H1 (cell line): ENCODE measurements around the gene PDCL3. TPM values are rescaled to one million over a fixed set of nuclear protein-coding genes. Genes with fewer than 3 reads are reported as not detected.

Experiments used
- ATF2 ChIP-seq: IDR thresholded peaks from 2 replicates; pipeline ENCODE4 v1.6.1; 2012; ENCODE audit warnings: low read length, inconsistent platforms
- ATF3 ChIP-seq: IDR thresholded peaks from 2 replicates; pipeline ENCODE4 v1.6.1; 2011; ENCODE audit warnings: low read depth, mild to moderate bottlenecking, low read length; ENCODE audit not compliant: insufficient read depth
- CBX8 ChIP-seq: fragments of 300-800, 300-1000 bp; sonication (generic); IDR thresholded peaks from 2 replicates; pipeline ENCODE4 v1.7.1; 2016; ENCODE audit warnings: low read depth, low read length, borderline replicate concordance
- CTBP2 ChIP-seq: IDR thresholded peaks from 2 replicates; pipeline ENCODE4 v1.7.0; 2011; ENCODE audit warnings: borderline replicate concordance, mild to moderate bottlenecking, moderate library complexity, mixed read lengths, low read length; ENCODE audit not compliant: insufficient read depth, insufficient read length
- EGR1 ChIP-seq: IDR thresholded peaks from 2 replicates; pipeline ENCODE4 v1.6.1; 2011; ENCODE audit warnings: low read depth, low read length, borderline replicate concordance
- EP300 ChIP-seq, 2 experiments: IDR thresholded peaks; 1 replicate in 1 of 2; 2 replicates in 1 of 2; pipeline ENCODE4 v1.6.1; 2011 to 2012; ENCODE audit warnings: low read depth in 2 of 2, low read length in 2 of 2, mild to moderate bottlenecking in 2 of 2, borderline replicate concordance in 1 of 2, inconsistent platforms in 1 of 2, moderate library complexity in 1 of 2
- FOSL1 ChIP-seq: IDR thresholded peaks from 2 replicates; pipeline ENCODE4 v1.6.1; 2011; ENCODE audit warnings: mild to moderate bottlenecking, low read depth, low read length, moderate library complexity; ENCODE audit not compliant: insufficient read depth
- GABPA ChIP-seq: IDR thresholded peaks from 2 replicates; pipeline ENCODE4 v1.6.1; 2011; ENCODE audit warnings: mild to moderate bottlenecking, low read length, moderate library complexity, borderline replicate concordance; ENCODE audit not compliant: insufficient read depth
- HDAC2 ChIP-seq, 2 experiments: fragments of 300-600 bp in 1 of 2; sonication (generic) in 1 of 2; IDR thresholded peaks; 2 replicates each; pipeline ENCODE4 v1.6.1; 2011 to 2012; ENCODE audit warnings: low read depth in 2 of 2, low read length in 2 of 2, mild to moderate bottlenecking in 2 of 2, moderate library complexity in 2 of 2, borderline replicate concordance in 1 of 2, inconsistent platforms in 1 of 2
- HDAC6 ChIP-seq: IDR thresholded peaks from one replicate; pipeline ENCODE4 v1.7.1; 2012; ENCODE audit warnings: low read depth, mild to moderate bottlenecking, inconsistent platforms, low read length, moderate library complexity
- JUND ChIP-seq: IDR thresholded peaks from 2 replicates; pipeline ENCODE4 v1.6.1; 2011; ENCODE audit warnings: mild to moderate bottlenecking, improper control_type of control experiment, low read length
- KDM5A ChIP-seq: fragments of 200-600 bp; IDR thresholded peaks from 2 replicates; pipeline ENCODE4 v1.7.1; 2012; ENCODE audit warnings: mild to moderate bottlenecking, low read length, inconsistent platforms, mixed read lengths
- MAFK ChIP-seq: IDR thresholded peaks from 2 replicates; pipeline ENCODE4 v1.6.1; 2012; ENCODE audit warnings: low read depth, mild to moderate bottlenecking, improper control_type of control experiment, low read length
- PHF8 ChIP-seq: fragments of 200-600 bp; sonication (generic); conservative IDR thresholded peaks from 2 replicates; pipeline ENCODE4 v1.7.1; 2012; ENCODE audit warnings: low read depth, mild to moderate bottlenecking, inconsistent platforms, low read length, moderate library complexity
- SIX5 ChIP-seq: IDR thresholded peaks from 2 replicates; pipeline ENCODE4 v1.6.1; 2011; ENCODE audit warnings: mild to moderate bottlenecking, low read depth, low read length
- SP4 ChIP-seq: IDR thresholded peaks from 2 replicates; pipeline ENCODE4 v1.6.1; 2012; ENCODE audit warnings: low read length, inconsistent platforms
- SRF ChIP-seq: IDR thresholded peaks from 2 replicates; pipeline ENCODE4 v1.6.1; 2011; ENCODE audit warnings: mild to moderate bottlenecking, low read depth, low read length, moderate library complexity
- TBP ChIP-seq: IDR thresholded peaks from 2 replicates; pipeline ENCODE4 v1.6.1; 2011; ENCODE audit warnings: low read depth, low read length, improper control_type of control experiment
- YY1 ChIP-seq: IDR thresholded peaks from 2 replicates; pipeline ENCODE4 v1.6.1; 2011; ENCODE audit warnings: low read depth, mild to moderate bottlenecking, low read length
- polyA plus RNA-seq, 7 experiments: library from polyadenylated mRNA; depleted of rRNA in 3 of 7; stranded (reverse) in 5 of 7; unstranded in 2 of 7; fragments of >200 nt in 5 of 7; fragments of 200-250 nt in 2 of 7; gene quantifications; 1 replicate in 5 of 7; 2 replicates in 1 of 7; 4 replicates in 1 of 7; pipeline versions ENCODE4 v1.2.1 to v1.2.3, GENCODE V29; 2011 to 2013; ENCODE audit warnings: missing spikeins in 2 of 7, mixed read lengths in 2 of 7
- total RNA-seq: library from RNA; stranded (reverse); fragmentation: NEBNext Ultra II Directional; extraction: Animal tissue kit (Norgen Biotek cat#: 25700); gene quantifications from 2 replicates; pipeline ENCODE4 v1.2.1, GENCODE V29; 2021
- TF ChIP-seq, protein P1 (sequence below): IDR thresholded peaks from 2 replicates; pipeline ENCODE4 v1.6.1; 2012; ENCODE audit warnings: inconsistent platforms

PDCL3 gene
- total and polyA plus RNA-seq, 2 of the 8 experiments (the other 6 are each of a cell fraction or from before 2014, with no cell fraction given), result 19.8 to 29.4 TPM

DNA sequence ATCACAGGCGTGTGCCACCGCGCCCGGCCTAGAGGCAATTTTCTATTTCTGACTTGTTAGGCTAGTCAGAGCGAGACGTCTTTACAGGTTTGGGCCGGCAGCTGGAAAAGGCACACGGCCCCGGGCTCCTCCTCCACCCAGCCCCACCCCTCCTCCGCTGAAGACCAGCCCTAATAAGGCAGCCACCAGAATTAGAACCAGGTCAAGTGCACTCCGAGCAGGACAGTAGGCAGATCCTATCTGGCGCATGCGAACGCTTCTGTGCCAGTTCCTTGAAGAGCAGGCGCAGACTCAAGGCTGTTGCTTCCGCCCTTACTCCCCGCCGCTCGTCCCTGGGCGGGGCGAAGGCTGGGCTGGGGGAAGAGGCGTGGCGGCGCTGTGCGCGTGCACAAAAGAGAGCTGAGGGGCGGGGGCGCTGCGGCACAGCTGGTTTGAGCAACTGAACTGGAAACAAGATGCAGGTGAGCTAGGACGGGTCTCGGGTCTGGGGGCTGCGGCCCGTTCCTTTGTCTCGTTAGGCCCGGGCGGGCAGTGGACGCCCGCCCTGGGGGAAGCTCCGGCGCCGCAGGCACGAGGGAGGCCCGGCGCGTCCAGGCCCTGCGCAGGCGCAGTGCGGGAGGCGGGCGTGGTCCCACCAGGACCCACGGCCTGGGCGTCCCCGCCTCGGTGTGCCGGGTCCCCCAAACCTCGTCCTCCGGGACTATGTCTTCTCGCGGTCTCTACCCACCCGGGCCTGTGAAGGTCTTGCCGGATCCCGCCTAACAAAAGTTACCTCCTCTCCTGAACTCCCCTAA lies at the start of gene PDCL3 (continued):
- TF ChIP-seq ATF3 (no peak), EP300 (IDR thresholded peaks at IDR 0.05; ENCODE audit: borderline replicate concordance in 1 of 2, low read depth in 2 of 2, low read length in 2 of 2) (no peak), CBX8 (no peak), SRF (peak; percentile 92), MAFK (no peak), HDAC2 (IDR thresholded peaks at IDR 0.05; ENCODE audit: borderline replicate concordance in 1 of 2, low read depth in 2 of 2, low read length in 2 of 2) (no peak; a peak in 1 of 4 replicates), GABPA (no peak), KDM5A (no peak), YY1 (no peak), CTBP2 (no peak), PHF8 (peak; percentile 95), SIX5 (no peak), EGR1 (no peak), TBP (peak; percentile 88), HDAC6 (no peak), ATF2 (no peak), JUND (no peak), FOSL1 (no peak), SP4 (no peak)
- TF ChIP-seq, protein P1, sequence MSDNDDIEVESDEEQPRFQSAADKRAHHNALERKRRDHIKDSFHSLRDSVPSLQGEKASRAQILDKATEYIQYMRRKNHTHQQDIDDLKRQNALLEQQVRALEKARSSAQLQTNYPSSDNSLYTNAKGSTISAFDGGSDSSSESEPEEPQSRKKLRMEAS, result peak; percentile 74
